GM23338 (cell line): ENCODE results near the gene BAG2. TPM values are rescaled to one million over a fixed set of nuclear protein-coding genes. Genes with fewer than 3 reads are reported as not detected.

ENCODE experiments used
- ATAC-seq: fragments of 200-7000 bp; cut with Tn5 transposase; 3 replicates; pipeline ENCODE4 v1.9.1; 2020
- DNase-seq: peaks from one replicate; pipeline ENCODE4 v3.0.0-alpha.2; 2015; ENCODE audit warnings: low spot score
- H2AFZ ChIP-seq: fragments of 200-600 bp; sonication (generic); 2 replicates; pipeline ENCODE4 v1.8.0; 2016; ENCODE audit warnings: antibody characterized with exemption, mild to moderate bottlenecking, moderate library complexity
- H3F3A ChIP-seq: fragments of 200-600 bp; sonication (generic); replicated peaks from 2 replicates; pipeline ENCODE4 v1.8.0; 2017; ENCODE audit warnings: antibody characterized with exemption, mixed run types, low read depth
- H3K27ac ChIP-seq: fragments of 200-600 bp; sonication (generic); 2 replicates; pipeline ENCODE4 v1.6.1; 2016; ENCODE audit warnings: low read depth
- H3K27me3 ChIP-seq: fragments of 200-600 bp; sonication (generic); 2 replicates; pipeline ENCODE4 v1.8.0; 2016; ENCODE audit warnings: mild to moderate bottlenecking, mixed run types, moderate library complexity; ENCODE audit not compliant: insufficient read depth
- H3K36me3 ChIP-seq: fragments of 200-600 bp; sonication (generic); 2 replicates; pipeline ENCODE4 v1.8.0; 2016; ENCODE audit warnings: mild to moderate bottlenecking; ENCODE audit not compliant: insufficient read depth
- H3K4me1 ChIP-seq: fragments of 200-600 bp; sonication (generic); 2 replicates; pipeline ENCODE4 v1.8.0; 2016; ENCODE audit warnings: mild to moderate bottlenecking, moderate library complexity; ENCODE audit not compliant: insufficient read depth
- H3K4me2 ChIP-seq: fragments of 200-600 bp; sonication (generic); 2 replicates; pipeline ENCODE4 v1.7.1; 2017; ENCODE audit warnings: mixed run types
- H3K4me3 ChIP-seq: fragments of 200-600 bp; sonication (generic); 2 replicates; pipeline ENCODE4 v1.6.1; 2016; ENCODE audit warnings: mixed run types
- H3K79me2 ChIP-seq: fragments of 200-600 bp; sonication (generic); replicated peaks from 2 replicates; pipeline ENCODE4 v1.8.0; 2017; ENCODE audit warnings: mild to moderate bottlenecking; ENCODE audit not compliant: insufficient read depth
- H3K9me2 ChIP-seq: fragments of 200-600 bp; sonication (generic); 2 replicates; pipeline ENCODE4 v1.8.0; 2017; ENCODE audit not compliant: insufficient read depth
- H4K20me1 ChIP-seq: fragments of 200-600 bp; sonication (generic); replicated peaks from 2 replicates; pipeline ENCODE4 v1.8.0; 2017; ENCODE audit warnings: mild to moderate bottlenecking; ENCODE audit not compliant: insufficient read depth
- H3K27ac Mint-ChIP-seq: 2 replicates; pipeline ENCODE4 v1.8.0; 2020; ENCODE audit warnings: inconsistent platforms, mild to moderate bottlenecking, moderate library complexity, mixed read lengths
- H3K27me3 Mint-ChIP-seq: 3 replicates; pipeline ENCODE4 v1.8.0; 2022; ENCODE audit warnings: low read depth, mild to moderate bottlenecking, moderate library complexity, mixed read lengths, inconsistent platforms; ENCODE audit not compliant: insufficient read depth, poor library complexity
- H3K36me3 Mint-ChIP-seq: 3 replicates; pipeline ENCODE4 v1.8.0; 2021; ENCODE audit warnings: low read depth, mild to moderate bottlenecking, inconsistent platforms, moderate library complexity, mixed read lengths
- H3K4me1 Mint-ChIP-seq: 3 replicates; pipeline ENCODE4 v1.8.0; 2020; ENCODE audit warnings: mild to moderate bottlenecking, inconsistent platforms, mixed read lengths
- H3K4me3 Mint-ChIP-seq: 3 replicates; pipeline ENCODE4 v1.8.0; 2021; ENCODE audit warnings: moderate library complexity, mild to moderate bottlenecking, inconsistent platforms, mixed read lengths
- H3K9me3 Mint-ChIP-seq: 3 replicates; pipeline ENCODE4 v1.8.0; 2020; ENCODE audit warnings: moderate library complexity, mild to moderate bottlenecking, inconsistent platforms, mixed read lengths
- CREB1 ChIP-seq: fragments of 250-450 bp; sonication (Bioruptor Pico); IDR thresholded peaks from 2 replicates; pipeline ENCODE4 v1.5.0; 2020; ENCODE audit warnings: low read depth, mild to moderate bottlenecking, moderate library complexity
- EZH2 ChIP-seq: fragments of 200-600 bp; sonication (generic); IDR thresholded peaks from one replicate; pipeline ENCODE4 v1.8.0; 2017; ENCODE audit warnings: antibody characterized with exemption, mild to moderate bottlenecking, low read depth; ENCODE audit not compliant: unreplicated experiment
- EZH2phosphoT487 ChIP-seq: fragments of 200-600 bp; sonication (generic); IDR thresholded peaks from one replicate; pipeline ENCODE4 v1.8.1; 2018; ENCODE audit warnings: antibody characterized with exemption; ENCODE audit not compliant: unreplicated experiment
- JUNB ChIP-seq: IDR thresholded peaks from one replicate; pipeline ENCODE4 v1.6.1; 2016; ENCODE audit warnings: antibody characterized with exemption; ENCODE audit not compliant: unreplicated experiment
- NANOG ChIP-seq: IDR thresholded peaks from 2 replicates; pipeline ENCODE4 v1.6.1; 2016; ENCODE audit warnings: antibody characterized with exemption, borderline replicate concordance
- POLR2AphosphoS5 ChIP-seq: IDR thresholded peaks from 2 replicates; pipeline ENCODE4 v1.6.1; 2016; ENCODE audit warnings: antibody characterized with exemption, low read depth
- REST ChIP-seq: IDR thresholded peaks from one replicate; pipeline ENCODE4 v1.6.1; 2018; ENCODE audit warnings: antibody characterized with exemption; ENCODE audit not compliant: unreplicated experiment
- STAT1 ChIP-seq: IDR thresholded peaks from one replicate; pipeline ENCODE4 v1.6.1; 2016; ENCODE audit warnings: antibody characterized with exemption; ENCODE audit not compliant: unreplicated experiment
- ZNF114 ChIP-seq: fragments of 250-450 bp; sonication (Bioruptor Pico); IDR thresholded peaks from 2 replicates; pipeline ENCODE4 v1.5.0; 2020; ENCODE audit warnings: mild to moderate bottlenecking, moderate library complexity
- ZNF331 ChIP-seq: fragments of 250-450 bp; sonication (Bioruptor Pico); IDR thresholded peaks from 2 replicates; pipeline ENCODE4 v1.5.0; 2020; ENCODE audit warnings: low read depth, mild to moderate bottlenecking, moderate library complexity
- ZNF462 ChIP-seq: fragments of 250-450 bp; sonication (Bioruptor Pico); IDR thresholded peaks from 2 replicates; pipeline ENCODE4 v1.5.0; 2020; ENCODE audit warnings: mild to moderate bottlenecking, moderate library complexity
- polyA plus RNA-seq: library from polyadenylated mRNA; unstranded; fragments of >200 nt; fragmentation: Nextera tagmentation; extraction: Ambion mirVana; gene quantifications from 2 replicates; pipeline ENCODE4 v1.2.1, GENCODE V29; 2016
- total RNA-seq: library from RNA; depleted of rRNA; stranded (reverse); fragments of >200 nt; shearing (Covaris generic); gene quantifications from 2 replicates; pipeline ENCODE4 v1.2.3, GENCODE V29; 2014
- TF ChIP-seq, protein P1 (sequence below): IDR thresholded peaks from 2 replicates; pipeline ENCODE4 v1.6.1; 2016; ENCODE audit warnings: antibody characterized with exemption
- TF ChIP-seq, protein P2 (sequence below), 2 experiments: fragments of 200-600 bp in 1 of 2; sonication (generic) in 1 of 2; conservative IDR thresholded peaks; 2 replicates each; pipeline versions ENCODE4 v1.5.1 to v1.6.1; 2016 to 2017; ENCODE audit warnings: antibody characterized with exemption in 2 of 2, low read depth in 2 of 2, mild to moderate bottlenecking in 2 of 2, moderate library complexity in 1 of 2

Gene BAG2
- total and polyA plus RNA-seq, 2 experiments from 2014 or later: 8.5 to 9.5 TPM

DNA sequence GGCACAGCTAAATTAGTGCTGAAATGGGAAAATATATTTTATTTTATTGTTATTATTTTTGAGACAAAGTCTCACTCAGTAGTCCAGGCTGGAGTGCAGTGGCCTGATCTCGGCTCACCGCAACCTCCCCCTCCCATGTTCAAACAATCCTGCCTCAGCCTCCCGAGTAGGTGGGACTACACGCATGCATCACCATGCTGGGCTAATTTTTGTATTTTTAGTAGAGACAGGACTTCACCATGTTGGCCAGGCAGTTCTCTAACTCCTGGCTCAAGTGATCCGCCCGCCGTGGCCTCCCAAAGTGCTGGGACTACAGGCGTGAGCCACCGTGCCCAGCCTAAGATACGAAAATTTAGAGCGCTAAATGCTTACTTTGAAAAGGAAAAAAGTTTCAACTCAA lies 45.1 kb downstream of the BAG2 start:
- Mint-ChIP-seq H3K9me3 (peaks cover 10% of the 10 kb centered on the region), H3K36me3 (peaks cover 10% of the 10 kb centered on the region; the same call in 2 of the 3 replicates), H3K27ac (no peak overlapping the region), H3K27me3 (peaks cover 2% of the 10 kb centered on the region), H3K4me1 (peaks cover 30% of the 10 kb centered on the region), H3K4me3 (no peak overlapping the region)
- DNase-seq: no peak
- H3K4me2 ChIP-seq: no peak overlapping the region
- no peaks in the 10 kb centered on the region for H3K36me3 ChIP-seq
- peaks cover 3% of the 10 kb centered on the region; the same call in 1 of the 2 replicates for H3K4me1 ChIP-seq
- no peaks in the 10 kb centered on the region for H3K27me3 ChIP-seq
- no peak overlapping the region for H2AFZ ChIP-seq
- H4K20me1 ChIP-seq: peaks cover 15% of the 10 kb centered on the region; the same call in 1 of the 2 replicates
- ATAC-seq: no peak
- H3K4me3 ChIP-seq: no peak overlapping the region
- no peak for TF ChIP-seq NANOG
- TF ChIP-seq EZH2phosphoT487: no peak
- TF ChIP-seq CREB1 (CRISPR knock-in tag): no peak
- TF ChIP-seq JUNB: no peak
- no peak for TF ChIP-seq STAT1
- TF ChIP-seq POLR2AphosphoS5: no peak
- TF ChIP-seq, protein P1, sequence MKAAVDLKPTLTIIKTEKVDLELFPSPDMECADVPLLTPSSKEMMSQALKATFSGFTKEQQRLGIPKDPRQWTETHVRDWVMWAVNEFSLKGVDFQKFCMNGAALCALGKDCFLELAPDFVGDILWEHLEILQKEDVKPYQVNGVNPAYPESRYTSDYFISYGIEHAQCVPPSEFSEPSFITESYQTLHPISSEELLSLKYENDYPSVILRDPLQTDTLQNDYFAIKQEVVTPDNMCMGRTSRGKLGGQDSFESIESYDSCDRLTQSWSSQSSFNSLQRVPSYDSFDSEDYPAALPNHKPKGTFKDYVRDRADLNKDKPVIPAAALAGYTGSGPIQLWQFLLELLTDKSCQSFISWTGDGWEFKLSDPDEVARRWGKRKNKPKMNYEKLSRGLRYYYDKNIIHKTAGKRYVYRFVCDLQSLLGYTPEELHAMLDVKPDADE: no peak
- TF ChIP-seq EZH2: no peak
- TF ChIP-seq ZNF462 (CRISPR knock-in tag): no peak
- TF ChIP-seq ZNF331 (CRISPR knock-in tag): no peak
- TF ChIP-seq, protein P2, sequence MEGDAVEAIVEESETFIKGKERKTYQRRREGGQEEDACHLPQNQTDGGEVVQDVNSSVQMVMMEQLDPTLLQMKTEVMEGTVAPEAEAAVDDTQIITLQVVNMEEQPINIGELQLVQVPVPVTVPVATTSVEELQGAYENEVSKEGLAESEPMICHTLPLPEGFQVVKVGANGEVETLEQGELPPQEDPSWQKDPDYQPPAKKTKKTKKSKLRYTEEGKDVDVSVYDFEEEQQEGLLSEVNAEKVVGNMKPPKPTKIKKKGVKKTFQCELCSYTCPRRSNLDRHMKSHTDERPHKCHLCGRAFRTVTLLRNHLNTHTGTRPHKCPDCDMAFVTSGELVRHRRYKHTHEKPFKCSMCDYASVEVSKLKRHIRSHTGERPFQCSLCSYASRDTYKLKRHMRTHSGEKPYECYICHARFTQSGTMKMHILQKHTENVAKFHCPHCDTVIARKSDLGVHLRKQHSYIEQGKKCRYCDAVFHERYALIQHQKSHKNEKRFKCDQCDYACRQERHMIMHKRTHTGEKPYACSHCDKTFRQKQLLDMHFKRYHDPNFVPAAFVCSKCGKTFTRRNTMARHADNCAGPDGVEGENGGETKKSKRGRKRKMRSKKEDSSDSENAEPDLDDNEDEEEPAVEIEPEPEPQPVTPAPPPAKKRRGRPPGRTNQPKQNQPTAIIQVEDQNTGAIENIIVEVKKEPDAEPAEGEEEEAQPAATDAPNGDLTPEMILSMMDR (conservative IDR thresholded peaks at IDR 0.05; ENCODE audit: low read depth in 2 of 2): no peak
- no peak for TF ChIP-seq REST
- no peak for TF ChIP-seq ZNF114
- no peaks in the 10 kb centered on the region for H3F3A ChIP-seq
- H3K79me2 ChIP-seq: peaks cover 90% of the 10 kb centered on the region
- H3K27ac ChIP-seq: no peak overlapping the region
- H3K9me2 ChIP-seq: no peaks in the 10 kb centered on the region
